ENCODE data around the gene THOC5.

DNA sequence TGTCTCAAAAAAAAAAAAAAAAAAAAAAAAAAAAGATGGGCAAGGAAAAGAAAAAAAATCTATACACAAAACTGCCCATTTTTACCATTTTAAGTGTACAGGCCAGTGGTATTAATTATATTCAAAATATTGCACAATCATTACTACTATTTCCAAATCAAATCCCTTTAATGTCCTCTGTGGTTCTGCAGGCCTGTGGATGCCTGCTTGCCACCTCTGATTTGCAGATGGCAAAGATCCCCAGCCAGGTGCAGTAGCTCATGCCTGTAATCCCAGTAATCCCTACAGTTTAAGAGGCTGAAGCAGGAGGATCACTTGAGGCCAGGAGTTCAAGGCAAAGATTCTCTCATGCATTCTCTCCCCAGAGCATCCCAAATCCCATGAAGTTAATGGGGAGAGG lies 95.0 kb downstream of the THOC5 start:
- TF ChIP-seq GATA2 (IDR thresholded peaks at IDR 0.05; ENCODE audit: low read depth, low read length) = no peak
- TF ChIP-seq GATA3 (IDR thresholded peaks at IDR 0.05; ENCODE audit: low read depth, low read length) = no peak

All from SH-SY5Y (cell line).